Measurements from ENCODE around the gene TEAD4. TPM values are rescaled to one million over a fixed set of nuclear protein-coding genes. Genes with fewer than 3 reads are reported as not detected.

The TEAD4 gene
- total and polyA plus RNA-seq, 2 donors (not counting 1 experiment from before 2014, with no cell fraction given) = not detected

- POLR2A ChIA-PET = no interaction called here
- H3K9me3 Mint-ChIP-seq (ENCODE audit: insufficient read depth) = no peaks in the 10 kb centered on the region
- CTCF ChIA-PET = no interaction called here
- 1% methylated on average over 102 of the region's 104 CpGs for WGBS (ENCODE audit: insufficient coverage)
- ATAC-seq (ENCODE audit: low read depth) = no peak
- H3K27me3 Mint-ChIP-seq = peaks cover 55% of the 10 kb centered on the region
- H3K9ac ChIP-seq (ENCODE audit: low read length) = peak overlapping the region; percentile 26
- no peaks in the 10 kb centered on the region for H3K36me3 ChIP-seq (replicated peaks in 1 of 2; ENCODE audit: control extremely low read depth in 1 of 2, control insufficient read depth in 1 of 2, extremely low read depth in 1 of 2, insufficient read depth in 2 of 2, low read length in 1 of 2)
- DNase-seq = no peak
- no peak overlapping the region for H3K27ac Mint-ChIP-seq
- H3K9me3 ChIP-seq (ENCODE audit: control extremely low read depth in 1 of 3, control insufficient read depth in 2 of 3, insufficient read depth in 1 of 3, low read length in 2 of 3) = no peaks in the 10 kb centered on the region
- peaks cover 0 to 52% (median 15%) of the 10 kb centered on the region in 4 experiments for H3K27me3 ChIP-seq (replicated peaks in 1 of 4; ENCODE audit: control extremely low read depth in 1 of 4, control insufficient read depth in 3 of 4, insufficient read depth in 4 of 4, low read length in 3 of 4)
- TF ChIP-seq EZH2 (IDR thresholded peaks at IDR 0.05; ENCODE audit: borderline replicate concordance, insufficient read depth, low read depth, low read length, poor library complexity, severe bottlenecking) (no peak), CTCF (IDR thresholded peaks at IDR 0.05) (no peak)
- peak overlapping the region; percentile 49 for H2AFZ ChIP-seq (ENCODE audit: insufficient read depth, low read depth, low read length, poor library complexity, severe bottlenecking)
- intact Hi-C loops (cut with micrococcal nuclease) = no loop called here
- H4K20me1 ChIP-seq (ENCODE audit: control insufficient read depth, insufficient read depth, low read length, poor library complexity, severe bottlenecking) = no peaks in the 10 kb centered on the region
- H3K79me2 ChIP-seq (ENCODE audit: control insufficient read depth, insufficient read depth, low read length) = no peaks in the 10 kb centered on the region
- peaks cover 23% of the 10 kb centered on the region for H3K4me1 Mint-ChIP-seq
- peaks cover 8 to 10% of the 10 kb centered on the region in 2 donors for H3K4me1 ChIP-seq (ENCODE audit: control insufficient read depth in 2 of 2, insufficient read depth in 2 of 2, low read length in 2 of 2)
- peak overlapping the region in 3 of 5 experiments; percentile 15 to 37 (median 36) for H3K4me3 ChIP-seq (ENCODE audit: control extremely low read depth in 1 of 5, extremely low read depth in 1 of 5, insufficient read depth in 1 of 5, low read depth in 2 of 5, low read length in 4 of 5)
- H3K4me3 Mint-ChIP-seq = peak overlapping the region; percentile 75
- no peak overlapping the region for H3K27ac ChIP-seq (ENCODE audit: low read length in 2 of 2)
- H3K4me2 ChIP-seq (replicated peaks; ENCODE audit: low read depth, low read length, poor library complexity, severe bottlenecking) = peak overlapping the region; percentile 70
Measured at GRCh38 chr12:2959505-2960389, 550 bp downstream of the TEAD4 start.

GRCh38 chr12:2960390-2960956 lies 1.3 kb downstream of the TEAD4 start:
- Histone ChIP-seq H3K27ac (ENCODE audit: low read length in 2 of 2) (no peak overlapping the region), H3K4me1 (ENCODE audit: control insufficient read depth in 2 of 2, insufficient read depth in 2 of 2, low read length in 2 of 2) (peaks cover 8 to 10% of the 10 kb centered on the region in 2 donors), H3K9me3 (ENCODE audit: control extremely low read depth in 1 of 3, control insufficient read depth in 2 of 3, insufficient read depth in 1 of 3, low read length in 2 of 3) (no peaks in the 10 kb centered on the region), H3K27me3 (replicated peaks in 1 of 4; ENCODE audit: control extremely low read depth in 1 of 4, control insufficient read depth in 3 of 4, insufficient read depth in 4 of 4, low read length in 3 of 4) (peaks cover 0 to 52% (median 15%) of the 10 kb centered on the region in 4 experiments), H4K20me1 (ENCODE audit: control insufficient read depth, insufficient read depth, low read length, poor library complexity, severe bottlenecking) (no peaks in the 10 kb centered on the region), H3K79me2 (ENCODE audit: control insufficient read depth, insufficient read depth, low read length) (no peaks in the 10 kb centered on the region), H2AFZ (ENCODE audit: insufficient read depth, low read depth, low read length, poor library complexity, severe bottlenecking) (peak overlapping the region; percentile 49), H3K36me3 (replicated peaks in 1 of 2; ENCODE audit: control extremely low read depth in 1 of 2, control insufficient read depth in 1 of 2, extremely low read depth in 1 of 2, insufficient read depth in 2 of 2, low read length in 1 of 2) (no peaks in the 10 kb centered on the region), H3K4me3 (ENCODE audit: control extremely low read depth in 1 of 5, extremely low read depth in 1 of 5, insufficient read depth in 1 of 5, low read depth in 2 of 5, low read length in 4 of 5) (no peak overlapping the region), H3K4me2 (replicated peaks; ENCODE audit: low read depth, low read length, poor library complexity, severe bottlenecking) (peak overlapping the region; percentile 70), H3K9ac (ENCODE audit: low read length) (no peak overlapping the region)
- ATAC-seq (ENCODE audit: low read depth) = no peak
- Mint-ChIP-seq H3K27me3 (peaks cover 55% of the 10 kb centered on the region), H3K9me3 (ENCODE audit: insufficient read depth) (no peaks in the 10 kb centered on the region), H3K4me3 (peak overlapping the region; percentile 73), H3K4me1 (peaks cover 23% of the 10 kb centered on the region), H3K27ac (no peak overlapping the region)
- TF ChIP-seq CTCF (IDR thresholded peaks at IDR 0.05) (no peak), EZH2 (IDR thresholded peaks at IDR 0.05; ENCODE audit: borderline replicate concordance, insufficient read depth, low read depth, low read length, poor library complexity, severe bottlenecking) (no peak)
- intact Hi-C loops (cut with micrococcal nuclease) = no loop called here
- WGBS (ENCODE audit: insufficient coverage) = 14% methylated on average over 14 of the region's 18 CpGs
- CTCF ChIA-PET = no interaction called here
- POLR2A ChIA-PET = no interaction called here
- DNase-seq = no peak

Data from B cell (primary cell).